Spleen (tissue), 11 donors: ENCODE measurements around the gene DNAJB9. TPM values are rescaled to one million over a fixed set of nuclear protein-coding genes. Genes with fewer than 3 reads are reported as not detected.
A peak's percentile ranks its signal among the peaks of the same experiment; 100 is the strongest.
"Not testable (repeated sequence)": the region's sequence is repeated elsewhere in the genome, so short reads cannot be mapped to it uniquely, and the experiment has no call there.

Experiments
- DNase-seq: peaks from one replicate; pipeline ENCODE4 v3.0.0-alpha.2; 2020
- H3K27ac ChIP-seq, 8 donors: fragments of 200-600 bp; sonication (generic) in 7 of 8; 1 replicate in 4 of 8; 2 replicates in 4 of 8; pipeline versions ENCODE4 v1.5.0 to v1.8.0; 2016 to 2021; ENCODE audit warnings: inconsistent platforms in 4 of 8, mild to moderate bottlenecking in 4 of 8, moderate library complexity in 1 of 8
- H3K27me3 ChIP-seq, 7 donors: fragments of 200-600 bp; sonication (generic) in 6 of 7; replicated peaks in 1 of 7; 1 replicate in 4 of 7; 2 replicates in 3 of 7; pipeline versions ENCODE4 v1.5.0 to v1.8.0; 2016 to 2021; ENCODE audit warnings: inconsistent platforms in 3 of 7, mild to moderate bottlenecking in 1 of 7
- H3K36me3 ChIP-seq, 6 donors: fragments of 200-600 bp; sonication (generic) in 5 of 6; 1 replicate in 4 of 6; 2 replicates in 2 of 6; pipeline versions ENCODE4 v1.5.0 to v1.8.0; 2016 to 2021; ENCODE audit warnings: inconsistent platforms in 2 of 6
- H3K4me1 ChIP-seq, 6 donors: fragments of 200-600 bp; sonication (generic) in 5 of 6; 1 replicate in 3 of 6; 2 replicates in 3 of 6; pipeline versions ENCODE4 v1.5.0 to v1.8.0; 2016 to 2021; ENCODE audit warnings: inconsistent platforms in 3 of 6
- H3K4me3 ChIP-seq, 8 donors: fragments of 200-600 bp; sonication (generic) in 7 of 8; 1 replicate in 4 of 8; 2 replicates in 4 of 8; pipeline versions ENCODE4 v1.5.0 to v1.8.0; 2016 to 2021; ENCODE audit warnings: inconsistent platforms in 4 of 8, mild to moderate bottlenecking in 4 of 8, moderate library complexity in 2 of 8
- H3K9me3 ChIP-seq, 8 donors: fragments of 200-600 bp; sonication (generic) in 7 of 8; 1 replicate in 4 of 8; 2 replicates in 4 of 8; pipeline versions ENCODE4 v1.5.0 to v1.8.0; 2016 to 2021; ENCODE audit warnings: inconsistent platforms in 4 of 8
- CTCF ChIP-seq, 11 experiments: fragments of 200-600 bp in 7 of 11; fragments of 450-650 bp in 4 of 11; sonication (generic) in 4 of 11; IDR thresholded peaks in 8 of 11; conservative IDR thresholded peaks in 3 of 11; 1 replicate in 7 of 11; 2 replicates in 4 of 11; pipeline versions ENCODE4 v1.4.0 to v1.8.0; 2016 to 2021; ENCODE audit warnings: antibody characterized with exemption in 11 of 11, inconsistent platforms in 4 of 11, mild to moderate bottlenecking in 1 of 11
- POLR2A ChIP-seq, 3 donors: fragments of 450-650 bp; IDR thresholded peaks; one replicate each; pipeline ENCODE4 v1.5.1; 2017; ENCODE audit warnings: antibody characterized with exemption in 3 of 3, mild to moderate bottlenecking in 1 of 3
- POLR2AphosphoS5 ChIP-seq, 3 donors: sonication (generic); formaldehyde crosslinking; IDR thresholded peaks; one replicate each; pipeline ENCODE4 v1.5.1; 2017; ENCODE audit warnings: antibody characterized with exemption in 3 of 3
- WGBS, 5 donors: extraction: QIAGEN DNeasy Blood & Tissue Kit in 3 of 5; methylation state at CpG; one replicate each; pipeline versions ENCODE4 v1.1.5 to v1.1.7; 2013 to 2018; 5-methylcytosine and 5-hydroxymethylcytosine counted together
- intact Hi-C: fragments of 100-400 bp; cut with DNase I; formaldehyde crosslinking; loops from one replicate; pipeline ENCODE4 v1.15.0; 2023; ENCODE audit warnings: low total_unique reads
- polyA plus RNA-seq, 3 donors: library from polyadenylated mRNA; stranded (reverse); fragments of 200-250 nt; gene quantifications; one replicate each; pipeline ENCODE4 v1.2.1, GENCODE V29; 2013
- total RNA-seq, 7 donors: library from RNA; depleted of rRNA in 3 of 7; stranded (reverse); fragments of >200 nt in 3 of 7; fragmentation: NEBNext Ultra II Directional in 4 of 7; extraction: Animal tissue kit (Norgen Biotek cat#: 25700) in 4 of 7; gene quantifications; one replicate each; pipeline versions ENCODE4 v1.1.0 to v1.2.1, GENCODE V29; 2016 to 2021
- donor health status: healthy with polysubstance abuse.
- donor health status: DM: no; HTN: no; CAD: no; lungs with moderate emphysema.
- donor health status: DM: no; HTN: no; CAD: no.
- donor health status: Bipolar disorder and iron deficiency.
- donor health status: healthy.
- donor health status: DM: no; HTN: no; CAD: no.
- donor health status: DM: yes; HTN: yes; CAD: no.

The DNAJB9 gene
- total and polyA plus RNA-seq, 10 donors: 5.0 to 79.2 (median 19.3) TPM

- TF ChIP-seq CTCF (IDR thresholded peaks at IDR 0.05 in 8 of 11, conservative IDR thresholded peaks at IDR 0.05 in 3 of 11) (no peak), POLR2AphosphoS5 (IDR thresholded peaks at IDR 0.05) (no peak), POLR2A (IDR thresholded peaks at IDR 0.05) (no peak)
- WGBS, 5 donors: 95 to 98% (median 96%) methylated on average over 3 of the region's 3 CpGs
- DNase-seq: no peak
- Histone ChIP-seq H3K4me1 (peaks cover 0 to 10% (median 0%) of the 10 kb centered on the region in 6 donors), H3K4me3 (no peak overlapping the region), H3K27me3 (no peaks in the 10 kb centered on the region), H3K27ac (no peak overlapping the region), H3K36me3 (no peaks in the 10 kb centered on the region), H3K9me3 (no peaks in the 10 kb centered on the region)
- intact Hi-C loops: no loop called here
These were observed 36.0 kb upstream of the DNAJB9 start for GRCh38 chr7:108533712-108534111.

- peaks cover 0 to 10% (median 0%) of the 10 kb centered on the region in 6 donors for H3K4me1 ChIP-seq
- no peak overlapping the region for H3K4me3 ChIP-seq
- peak overlapping the region in 2 of 8 donors; percentile 4 to 24 for H3K27ac ChIP-seq
- no peaks in the 10 kb centered on the region for H3K9me3 ChIP-seq
- intact Hi-C loops: no loop called here
- TF ChIP-seq CTCF (IDR thresholded peaks at IDR 0.05 in 8 of 11, conservative IDR thresholded peaks at IDR 0.05 in 3 of 11) (no peak), POLR2AphosphoS5 (IDR thresholded peaks at IDR 0.05) (no peak), POLR2A (IDR thresholded peaks at IDR 0.05) (no peak)
- H3K27me3 ChIP-seq: no peaks in the 10 kb centered on the region
- DNase-seq: no peak
- WGBS, 5 donors: 35 to 66% (median 59%) methylated on average over 5 of the region's 5 CpGs
- no peaks in the 10 kb centered on the region for H3K36me3 ChIP-seq
These were observed 34.4 kb upstream of the DNAJB9 start for GRCh38 chr7:108535257-108535656.

- no peak for TF ChIP-seq POLR2AphosphoS5 (IDR thresholded peaks at IDR 0.05)
- TF ChIP-seq POLR2A (IDR thresholded peaks at IDR 0.05): no peak
- no peak for TF ChIP-seq CTCF (IDR thresholded peaks at IDR 0.05 in 8 of 11, conservative IDR thresholded peaks at IDR 0.05 in 3 of 11)
- no peak for DNase-seq
- Histone ChIP-seq H3K27ac (peak overlapping the region in 2 of 8 donors; percentile 4 to 24), H3K4me1 (peaks cover 0 to 10% (median 0%) of the 10 kb centered on the region in 6 donors), H3K36me3 (no peaks in the 10 kb centered on the region), H3K27me3 (no peaks in the 10 kb centered on the region), H3K4me3 (no peak overlapping the region), H3K9me3 (no peaks in the 10 kb centered on the region)
- intact Hi-C loops: no loop called here
- WGBS, 5 donors: 21 to 30% (median 25%) methylated on average over 1 of the region's 1 CpG
These were observed 33.9 kb upstream of the DNAJB9 start for GRCh38 chr7:108535744-108536143.

- Histone ChIP-seq H3K27ac (no peak overlapping the region), H3K36me3 (no peaks in the 10 kb centered on the region), H3K27me3 (no peaks in the 10 kb centered on the region), H3K9me3 (no peaks in the 10 kb centered on the region), H3K4me1 (peaks cover 0 to 10% (median 0%) of the 10 kb centered on the region in 6 donors), H3K4me3 (no peak overlapping the region)
- TF ChIP-seq POLR2AphosphoS5 (IDR thresholded peaks at IDR 0.05): no peak
- no peak for TF ChIP-seq CTCF (IDR thresholded peaks at IDR 0.05 in 8 of 11, conservative IDR thresholded peaks at IDR 0.05 in 3 of 11)
- TF ChIP-seq POLR2A (IDR thresholded peaks at IDR 0.05): no peak
- DNase-seq: no peak
- WGBS, 5 donors: 84 to 98% (median 89%) methylated on average over 2 of the region's 2 CpGs
- intact Hi-C loops: no loop called here
These were observed 32.4 kb upstream of the DNAJB9 start for GRCh38 chr7:108537229-108537628.

- WGBS, 5 donors: 13 to 29% (median 22%) methylated on average over 2 of the region's 2 CpGs
These were observed 31.4 kb upstream of the DNAJB9 start for GRCh38 chr7:108538236-108538635.

GRCh38 chr7:108538685-108539084, 31.0 kb upstream of the DNAJB9 start:
- intact Hi-C loops, DNase-seq, H3K27ac ChIP-seq, H3K36me3 ChIP-seq, H3K9me3 ChIP-seq, H3K4me1 ChIP-seq, H3K27me3 ChIP-seq, H3K4me3 ChIP-seq: not testable (repeated sequence)
- 86 to 100% (median 93%) methylated on average over 3 to 4 of the region's 4 CpGs for WGBS, 5 donors

More at GRCh38 chr7:108538236-108538635, 31.4 kb upstream of the DNAJB9 start:
- H3K4me1 ChIP-seq, H3K9me3 ChIP-seq, DNase-seq, H3K36me3 ChIP-seq, H3K27me3 ChIP-seq, H3K4me3 ChIP-seq, intact Hi-C loops, H3K27ac ChIP-seq: not testable (repeated sequence)
